ENCODE data around the gene ARIH2.
A peak's percentile ranks its signal among the peaks of the same experiment; 100 is the strongest.
"Not testable (repeated sequence)": the region's sequence is repeated elsewhere in the genome, so short reads cannot be mapped to it uniquely, and the experiment has no call there.

ARIH2 gene

GRCh38 chr3:48918388-48919214, at the start of gene ARIH2:
ARIH2 (plus strand) TSS chr3:48918842; CDS start chr3:48927559, 8,717 bp downstream.
- peak; percentile 78 for DNase-seq (ENCODE audit: low read depth, low spot score)

- no peak for DNase-seq (ENCODE audit: low read depth, low spot score)
These were observed 41.0 kb upstream of the ARIH2 start for GRCh38 chr3:48877671-48878070.

- DNase-seq (ENCODE audit: low read depth, low spot score) = no peak
These were observed 39.2 kb upstream of the ARIH2 start for GRCh38 chr3:48879307-48879993.

GRCh38 chr3:48879994-48880377, 38.7 kb upstream of the ARIH2 start:
- DNase-seq (ENCODE audit: low read depth, low spot score) = no peak

- no peak for DNase-seq (ENCODE audit: low read depth, low spot score)
These were observed 37.6 kb upstream of the ARIH2 start for GRCh38 chr3:48881006-48881405.

- no peak for DNase-seq (ENCODE audit: low read depth, low spot score)
These were observed 37.0 kb upstream of the ARIH2 start for GRCh38 chr3:48881652-48882114.

- no peak for DNase-seq (ENCODE audit: low read depth, low spot score)
These were observed 32.9 kb upstream of the ARIH2 start for GRCh38 chr3:48885753-48886152.

- DNase-seq (ENCODE audit: low read depth, low spot score) = no peak
These were observed 27.0 kb upstream of the ARIH2 start for GRCh38 chr3:48891606-48892005.

- no peak for DNase-seq (ENCODE audit: low read depth, low spot score)
These were observed 24.1 kb upstream of the ARIH2 start for GRCh38 chr3:48894516-48894915.

- no peak for DNase-seq (ENCODE audit: low read depth, low spot score)
These were observed 21.7 kb upstream of the ARIH2 start for GRCh38 chr3:48896936-48897335.

GRCh38 chr3:48897460-48898376, 20.9 kb upstream of the ARIH2 start:
- no peak for DNase-seq (ENCODE audit: low read depth, low spot score)

GRCh38 chr3:48898383-48899234, 20.0 kb upstream of the ARIH2 start, which contains the start of gene SLC25A20:
SLC25A20 (minus strand) TSS chr3:48898882; CDS start chr3:48898794, 88 bp downstream.
- DNase-seq (ENCODE audit: low read depth, low spot score) = peak; percentile 35

GRCh38 chr3:48899273-48899672, 19.4 kb upstream of the ARIH2 start:
- DNase-seq (ENCODE audit: low read depth, low spot score) = no peak

GRCh38 chr3:48907026-48907425, 11.6 kb upstream of the ARIH2 start:
- not testable (repeated sequence) for DNase-seq (ENCODE audit: low read depth, low spot score)

- no peak for DNase-seq (ENCODE audit: low read depth, low spot score)
These were observed 3.3 kb upstream of the ARIH2 start for GRCh38 chr3:48915296-48915695.

GRCh38 chr3:48919215-48920138, 835 bp downstream of the ARIH2 start:
- DNase-seq (ENCODE audit: low read depth, low spot score) = no peak

GRCh38 chr3:48926425-48927392, 8.1 kb downstream of the ARIH2 start:
- DNase-seq (ENCODE audit: low read depth, low spot score) = no peak

GRCh38 chr3:48927928-48928327, 9.3 kb downstream of the ARIH2 start:
- DNase-seq (ENCODE audit: low read depth, low spot score) = no peak
